OCI-LY7 (cell line): ENCODE data around the gene VAV1.

Experiments
- CTCF ChIP-seq: fragments of 200-600 bp; sonication (generic); conservative IDR thresholded peaks from 2 replicates; pipeline ENCODE4 v1.5.1; 2014; ENCODE audit warnings: mild to moderate bottlenecking, antibody characterized with exemption, low read length, moderate library complexity, mixed read lengths
- EZH2phosphoT487 ChIP-seq: fragments of 200-600 bp; sonication (generic); IDR thresholded peaks from 2 replicates; pipeline ENCODE4 v1.6.1; 2018; ENCODE audit warnings: low read depth, borderline replicate concordance, mild to moderate bottlenecking, mixed run types, antibody characterized with exemption, low read length, moderate library complexity, mixed read lengths

GRCh38 chr19:6773323-6773931 is 919 bp downstream of the VAV1 start:
- no peak for TF ChIP-seq CTCF
- TF ChIP-seq EZH2phosphoT487: no peak
